Neural cell (in vitro differentiated cells): Measurements from ENCODE around the gene AKT3.

Source experiments
- MXI1 ChIP-seq: fragments of 450-650 bp; conservative IDR thresholded peaks from 2 replicates; pipeline ENCODE4 v1.6.1; 2014; ENCODE audit warnings: antibody characterized with exemption, mild to moderate bottlenecking; ENCODE audit not compliant: poor library complexity, severe bottlenecking
- TF ChIP-seq, protein P1 (sequence below): fragments of 450-650 bp; IDR thresholded peaks from 2 replicates; pipeline ENCODE4 v1.5.1; 2014; ENCODE audit warnings: antibody characterized with exemption, mild to moderate bottlenecking, moderate library complexity; ENCODE audit not compliant: poor library complexity, severe bottlenecking

DNA sequence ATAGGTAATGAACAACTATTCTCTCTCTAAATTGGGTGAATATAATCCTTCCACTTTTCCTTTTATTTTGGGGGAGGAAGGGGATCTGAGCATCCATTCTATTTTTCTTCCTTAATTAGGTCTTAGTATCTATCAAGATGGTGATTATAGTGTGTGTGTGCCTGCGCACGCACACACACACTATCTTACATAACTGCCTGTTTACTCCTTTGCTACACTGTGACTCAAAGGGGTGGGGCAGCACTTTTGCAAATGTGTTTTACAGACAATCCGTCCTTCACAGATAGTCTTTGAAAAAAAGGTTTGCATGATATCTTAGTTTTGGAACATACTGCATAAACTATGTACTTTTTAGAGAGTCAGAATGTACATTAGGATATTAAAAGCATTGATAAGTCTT, 402.7 kb downstream of the AKT3 start:
- TF ChIP-seq, protein P1, sequence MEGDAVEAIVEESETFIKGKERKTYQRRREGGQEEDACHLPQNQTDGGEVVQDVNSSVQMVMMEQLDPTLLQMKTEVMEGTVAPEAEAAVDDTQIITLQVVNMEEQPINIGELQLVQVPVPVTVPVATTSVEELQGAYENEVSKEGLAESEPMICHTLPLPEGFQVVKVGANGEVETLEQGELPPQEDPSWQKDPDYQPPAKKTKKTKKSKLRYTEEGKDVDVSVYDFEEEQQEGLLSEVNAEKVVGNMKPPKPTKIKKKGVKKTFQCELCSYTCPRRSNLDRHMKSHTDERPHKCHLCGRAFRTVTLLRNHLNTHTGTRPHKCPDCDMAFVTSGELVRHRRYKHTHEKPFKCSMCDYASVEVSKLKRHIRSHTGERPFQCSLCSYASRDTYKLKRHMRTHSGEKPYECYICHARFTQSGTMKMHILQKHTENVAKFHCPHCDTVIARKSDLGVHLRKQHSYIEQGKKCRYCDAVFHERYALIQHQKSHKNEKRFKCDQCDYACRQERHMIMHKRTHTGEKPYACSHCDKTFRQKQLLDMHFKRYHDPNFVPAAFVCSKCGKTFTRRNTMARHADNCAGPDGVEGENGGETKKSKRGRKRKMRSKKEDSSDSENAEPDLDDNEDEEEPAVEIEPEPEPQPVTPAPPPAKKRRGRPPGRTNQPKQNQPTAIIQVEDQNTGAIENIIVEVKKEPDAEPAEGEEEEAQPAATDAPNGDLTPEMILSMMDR, result no peak
- no peak for TF ChIP-seq MXI1
